Stimulated activated CD8-positive, alpha-beta memory T cell treated with anti-CD3 and anti-CD28 coated beads, Interleukin-12 subunit alpha, Interleukin-12 subunit beta, amount 100 ng/mL, for 4 hours (primary cell): ENCODE results near the gene GAL3ST2.
"Not testable (repeated sequence)": the region's sequence is repeated elsewhere in the genome, so short reads cannot be mapped to it uniquely, and the experiment has no call there.

ENCODE experiments used
- DNase-seq: peaks from one replicate; pipeline ENCODE4 v3.0.0-alpha.2; 2020; ENCODE audit warnings: low read depth

The GAL3ST2 gene

DNA sequence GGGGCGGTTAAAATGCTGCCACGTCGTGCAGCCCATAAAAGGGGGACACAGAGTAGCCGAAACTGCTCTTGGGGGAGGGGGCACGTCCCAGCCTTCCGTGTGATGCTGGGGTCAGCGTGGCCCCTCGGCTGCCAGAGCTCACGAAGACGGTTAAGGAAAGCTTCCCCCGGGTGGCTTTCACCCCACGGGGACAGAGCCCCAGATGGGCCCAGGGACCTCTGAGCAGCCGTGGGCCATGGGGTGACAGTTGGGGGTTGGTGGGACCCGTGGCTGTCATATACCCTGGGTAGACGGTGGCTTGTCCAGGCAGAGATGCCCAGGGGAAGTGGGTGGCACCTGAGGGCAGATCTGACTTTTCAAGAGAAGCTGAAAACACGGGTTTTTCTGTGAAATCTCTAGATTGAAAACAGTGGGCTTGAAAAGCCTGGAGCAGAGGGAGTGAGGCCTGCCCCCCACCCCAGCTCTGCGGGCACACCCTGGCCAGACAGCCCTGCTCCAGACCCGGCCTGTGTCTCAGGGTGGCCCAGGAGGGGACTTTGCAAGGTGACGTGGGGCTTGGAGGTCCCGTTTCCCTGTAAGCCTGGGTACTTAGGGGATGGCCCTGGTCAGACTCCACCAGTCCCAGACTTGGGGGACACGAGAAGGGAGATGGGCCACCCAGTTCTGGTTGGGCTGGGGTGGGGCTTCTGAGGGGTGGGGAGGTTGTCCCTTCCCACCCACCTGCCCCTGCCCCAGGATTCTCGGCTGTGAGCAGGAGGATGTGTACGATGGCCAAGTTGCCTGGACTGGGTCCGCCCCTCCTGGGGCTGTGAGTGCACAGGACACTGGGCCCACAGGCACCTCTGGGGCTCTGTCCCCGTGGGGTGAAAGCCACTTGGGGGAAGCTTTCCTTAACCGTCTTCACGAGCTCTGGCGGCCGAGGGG lies 33.0 kb downstream of the GAL3ST2 start:
- no peak for DNase-seq

DNA sequence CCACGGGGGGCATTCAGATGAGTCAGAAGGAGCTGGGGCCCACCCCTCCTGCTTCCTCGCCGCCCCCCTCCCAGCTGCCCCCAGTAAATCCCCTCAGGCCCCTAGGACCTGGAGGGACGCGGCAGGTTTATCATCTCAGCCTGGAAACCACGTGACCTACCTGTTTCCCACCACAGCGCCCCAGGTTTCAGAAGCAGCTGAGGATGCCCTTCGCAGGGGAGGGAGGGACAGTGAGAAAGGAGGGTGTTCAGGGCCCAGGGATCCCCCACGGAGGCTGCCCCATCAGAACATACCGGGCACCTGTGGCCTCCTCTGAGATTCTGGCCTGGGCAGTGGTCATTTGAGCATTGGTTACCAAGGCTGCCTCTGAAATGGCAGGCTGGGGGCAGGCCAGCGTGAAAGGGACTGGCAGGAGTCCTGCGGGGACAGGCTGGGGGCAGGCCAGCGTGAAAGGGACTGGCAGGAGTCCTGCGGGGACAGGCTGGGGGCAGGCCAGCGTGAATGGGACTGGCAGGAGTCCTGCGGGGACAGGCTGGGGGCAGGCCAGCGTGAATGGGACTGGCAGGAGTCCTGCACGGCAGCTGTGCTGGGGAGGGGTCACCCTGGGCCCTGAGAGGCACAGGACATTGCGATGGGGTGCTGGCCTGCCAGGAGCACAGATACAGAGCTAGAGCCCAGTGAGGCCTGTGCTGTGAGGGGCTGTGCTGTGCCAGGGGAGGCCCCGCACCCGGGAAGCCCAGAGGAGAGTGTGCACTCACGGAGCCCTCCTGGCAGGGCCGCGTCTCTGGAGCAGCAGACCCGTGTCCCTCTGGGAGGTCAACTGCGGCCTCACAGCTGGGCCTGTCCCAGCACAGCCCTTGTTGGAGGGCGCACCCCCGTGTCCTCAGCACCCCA lies 33.9 kb downstream of the GAL3ST2 start:
- DNase-seq: no peak

DNA sequence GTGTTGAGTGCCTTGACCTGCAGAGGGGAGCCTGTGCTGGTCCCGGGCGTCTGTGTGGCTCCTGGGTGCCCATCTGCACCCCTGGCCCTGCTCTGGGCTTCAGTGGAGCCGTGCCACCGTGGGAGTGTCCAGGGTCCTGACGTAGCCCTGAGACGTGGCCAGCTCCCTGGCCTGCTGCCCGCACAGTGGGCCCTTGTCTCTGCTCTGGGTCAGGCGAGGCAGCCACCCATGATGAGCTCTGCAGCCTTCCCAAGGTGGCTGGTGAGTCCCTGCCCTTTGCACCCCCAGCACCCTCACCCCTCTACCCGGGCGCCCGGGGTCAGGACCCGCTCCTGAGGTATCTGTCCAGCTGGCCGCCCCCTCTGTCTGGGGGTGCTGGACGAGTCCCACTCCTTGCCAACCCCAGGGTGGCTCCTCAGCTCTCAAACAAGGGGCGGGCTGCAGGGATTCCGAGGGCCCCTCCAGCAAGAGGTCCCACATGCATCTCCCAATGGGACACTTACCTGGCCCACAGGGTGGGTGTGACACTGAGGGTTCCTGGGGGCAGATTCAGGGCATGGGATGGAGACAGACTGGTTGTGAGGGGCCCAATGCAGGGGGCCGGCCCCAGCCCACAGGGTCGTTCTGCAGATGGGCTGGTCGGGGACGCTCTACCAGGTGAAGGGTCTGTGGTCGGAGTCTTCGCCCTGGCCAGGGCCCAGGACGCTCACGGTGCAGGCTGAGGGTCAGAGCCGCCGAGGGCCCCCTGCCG lies 34.8 kb downstream of the GAL3ST2 start:
- DNase-seq: no peak

DNA sequence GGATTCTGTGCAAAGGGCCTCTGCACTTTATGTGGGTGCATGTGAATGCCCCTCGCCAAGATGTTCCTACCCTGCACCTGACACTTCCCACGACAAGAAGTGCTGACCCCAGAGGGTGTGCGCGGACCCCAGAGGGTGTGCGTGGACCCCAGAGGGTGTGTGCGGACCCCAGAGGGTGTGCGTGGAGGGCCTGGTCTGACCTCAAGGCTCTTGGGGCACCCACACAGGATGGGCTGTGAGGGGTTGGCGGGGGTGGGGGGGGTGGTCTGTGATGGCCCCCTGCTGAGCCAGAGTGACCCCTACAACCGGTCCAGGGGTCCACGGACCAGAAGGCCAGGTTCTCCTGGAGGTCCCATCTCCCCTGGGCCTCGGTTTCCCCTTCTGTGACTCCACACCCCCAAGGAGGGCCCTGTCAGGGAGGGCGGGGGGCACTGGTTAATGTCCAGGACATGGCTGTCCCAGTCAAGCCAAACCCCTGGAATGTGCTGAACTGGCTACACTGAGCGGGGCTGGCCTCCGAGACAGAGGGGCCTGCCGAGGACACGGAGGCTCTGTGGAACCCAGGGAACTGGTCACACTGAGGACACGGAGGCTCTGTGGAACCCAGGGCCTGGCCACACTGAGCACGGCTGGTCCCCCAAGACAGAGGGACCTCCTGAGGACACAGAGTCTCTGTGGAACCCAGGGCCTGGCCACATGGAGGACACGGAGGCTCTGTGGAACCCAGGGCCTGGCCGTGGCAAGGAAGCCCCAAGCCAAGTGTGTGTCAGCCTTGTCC lies 35.5 kb downstream of the GAL3ST2 start:
- DNase-seq: no peak

DNA sequence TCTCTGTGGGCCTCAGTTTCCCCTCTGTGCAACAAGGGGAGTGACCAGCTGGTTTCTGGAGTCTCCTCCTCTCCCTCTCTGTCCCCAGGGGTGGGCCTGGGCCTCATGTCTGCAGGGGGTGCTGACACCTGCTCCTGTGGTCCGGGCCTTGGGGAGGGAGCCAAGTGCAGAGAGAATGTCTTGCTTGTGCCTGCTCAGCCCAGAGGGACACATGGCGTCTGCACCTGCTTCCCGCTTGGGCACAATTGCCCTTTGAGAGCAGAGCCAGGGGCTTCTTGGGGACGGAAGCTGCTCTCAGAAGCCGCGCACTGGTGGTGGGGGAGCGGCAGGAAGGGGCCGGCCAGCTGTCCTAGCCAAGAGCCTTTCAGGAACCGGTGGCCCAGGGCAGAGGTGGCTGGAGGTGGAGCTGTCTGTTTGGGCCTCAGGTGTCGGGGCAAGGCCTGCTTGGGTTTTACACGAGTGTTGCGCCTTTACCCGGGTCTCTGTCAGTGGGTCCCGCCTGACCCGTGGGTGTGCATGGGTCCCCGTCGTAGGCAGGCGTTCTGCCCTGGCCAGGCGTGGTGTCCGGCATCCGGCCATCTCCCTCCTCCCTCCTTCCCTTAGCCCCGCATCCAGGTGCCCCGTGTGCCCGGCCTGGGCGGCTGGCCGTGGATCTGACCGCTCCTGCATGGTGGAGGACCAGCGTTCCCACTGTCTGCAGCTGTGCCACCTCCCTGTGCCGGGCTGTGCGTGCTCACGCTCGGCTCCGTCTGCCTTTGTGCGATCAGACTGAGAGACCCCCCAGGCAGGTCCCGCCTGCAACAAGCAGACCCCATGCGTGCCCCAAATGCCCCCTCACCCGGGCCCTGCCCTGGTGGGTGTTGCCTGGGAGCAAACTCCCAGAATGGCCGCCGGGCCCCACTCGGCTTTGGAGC lies 36.4 kb downstream of the GAL3ST2 start:
- no peak for DNase-seq

DNA sequence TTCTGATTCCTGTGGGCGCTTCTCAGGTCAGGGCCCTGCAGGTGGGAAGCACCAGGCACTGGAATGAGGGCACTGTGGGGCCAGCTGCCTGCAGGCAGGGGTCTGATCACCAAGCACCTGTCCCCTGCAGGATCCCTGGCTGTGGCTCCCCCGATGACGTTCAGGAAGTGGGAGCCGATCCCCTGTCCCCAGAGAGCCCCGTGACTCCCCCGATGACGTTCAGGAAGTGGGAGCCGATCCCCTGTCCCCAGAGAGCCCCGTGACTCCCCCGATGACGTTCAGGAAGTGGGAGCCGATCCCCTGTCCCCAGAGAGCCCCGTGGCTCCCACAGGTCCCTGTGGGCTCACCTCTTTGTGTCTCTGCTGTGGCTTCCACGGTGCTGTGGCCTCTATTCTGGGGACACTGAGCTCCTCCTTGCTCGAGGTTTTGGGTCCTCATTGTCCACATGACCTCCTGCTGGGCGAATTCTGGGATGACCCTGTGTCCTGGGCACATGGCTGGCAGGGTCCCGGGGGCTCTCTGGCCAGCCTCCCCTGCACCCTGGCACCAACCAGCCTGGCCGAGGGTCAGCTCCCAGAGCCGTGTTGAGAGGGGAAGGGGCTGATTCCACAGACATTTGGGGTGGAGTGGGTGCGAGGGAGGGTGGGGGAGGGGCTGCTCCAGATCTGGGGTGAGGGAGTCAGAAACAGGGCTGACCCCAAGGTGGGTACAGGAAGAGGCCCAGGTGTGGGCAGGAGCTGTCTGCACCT lies 37.2 kb downstream of the GAL3ST2 start:
- no peak for DNase-seq

DNA sequence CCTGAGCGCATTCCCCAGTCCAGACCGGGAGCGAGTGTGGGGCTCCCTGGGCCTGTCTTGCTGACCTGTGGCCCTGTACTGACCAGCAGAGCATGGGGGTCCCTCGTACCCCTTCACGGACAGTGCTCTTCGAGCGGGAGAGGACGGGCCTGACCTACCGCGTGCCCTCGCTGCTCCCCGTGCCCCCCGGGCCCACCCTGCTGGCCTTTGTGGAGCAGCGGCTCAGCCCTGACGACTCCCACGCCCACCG lies 37.7 kb downstream of the GAL3ST2 start:
- DNase-seq: no peak

DNA sequence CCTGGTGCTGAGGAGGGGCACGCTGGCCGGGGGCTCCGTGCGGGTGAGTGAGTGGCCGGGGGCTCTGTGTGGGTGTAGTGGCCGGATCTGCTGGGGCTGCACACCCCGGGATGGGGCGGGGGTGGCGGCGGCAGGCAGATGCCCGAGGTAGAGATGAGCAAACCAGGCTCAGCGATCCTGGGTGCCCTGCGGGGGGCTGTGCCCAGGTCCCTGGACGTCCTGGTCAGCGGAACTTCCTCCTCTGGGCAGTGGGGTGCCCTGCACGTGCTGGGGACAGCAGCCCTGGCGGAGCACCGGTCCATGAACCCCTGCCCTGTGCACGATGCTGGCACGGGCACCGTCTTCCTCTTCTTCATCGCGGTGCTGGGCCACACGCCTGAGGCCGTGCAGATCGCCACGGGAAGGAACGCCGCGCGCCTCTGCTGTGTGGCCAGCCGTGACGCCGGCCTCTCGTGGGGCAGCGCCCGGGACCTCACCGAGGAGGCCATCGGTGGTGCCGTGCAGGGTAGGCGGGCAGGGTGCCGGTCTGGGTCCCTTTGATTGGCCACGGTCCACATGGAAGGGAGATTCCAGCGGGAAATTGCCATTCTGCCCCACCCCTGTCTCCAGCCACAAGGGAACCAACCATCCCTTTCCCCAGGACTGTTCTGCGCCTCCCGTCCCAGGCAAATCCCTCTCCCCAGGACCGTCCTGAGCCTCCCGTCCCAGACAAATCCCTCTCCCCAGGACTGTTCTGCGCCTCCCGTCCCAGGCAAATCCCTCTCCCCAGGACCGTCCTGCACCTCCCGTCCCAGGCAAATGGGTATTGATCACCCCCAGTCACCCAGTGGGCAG lies 38.2 kb downstream of the GAL3ST2 start:
- DNase-seq: no peak

DNA sequence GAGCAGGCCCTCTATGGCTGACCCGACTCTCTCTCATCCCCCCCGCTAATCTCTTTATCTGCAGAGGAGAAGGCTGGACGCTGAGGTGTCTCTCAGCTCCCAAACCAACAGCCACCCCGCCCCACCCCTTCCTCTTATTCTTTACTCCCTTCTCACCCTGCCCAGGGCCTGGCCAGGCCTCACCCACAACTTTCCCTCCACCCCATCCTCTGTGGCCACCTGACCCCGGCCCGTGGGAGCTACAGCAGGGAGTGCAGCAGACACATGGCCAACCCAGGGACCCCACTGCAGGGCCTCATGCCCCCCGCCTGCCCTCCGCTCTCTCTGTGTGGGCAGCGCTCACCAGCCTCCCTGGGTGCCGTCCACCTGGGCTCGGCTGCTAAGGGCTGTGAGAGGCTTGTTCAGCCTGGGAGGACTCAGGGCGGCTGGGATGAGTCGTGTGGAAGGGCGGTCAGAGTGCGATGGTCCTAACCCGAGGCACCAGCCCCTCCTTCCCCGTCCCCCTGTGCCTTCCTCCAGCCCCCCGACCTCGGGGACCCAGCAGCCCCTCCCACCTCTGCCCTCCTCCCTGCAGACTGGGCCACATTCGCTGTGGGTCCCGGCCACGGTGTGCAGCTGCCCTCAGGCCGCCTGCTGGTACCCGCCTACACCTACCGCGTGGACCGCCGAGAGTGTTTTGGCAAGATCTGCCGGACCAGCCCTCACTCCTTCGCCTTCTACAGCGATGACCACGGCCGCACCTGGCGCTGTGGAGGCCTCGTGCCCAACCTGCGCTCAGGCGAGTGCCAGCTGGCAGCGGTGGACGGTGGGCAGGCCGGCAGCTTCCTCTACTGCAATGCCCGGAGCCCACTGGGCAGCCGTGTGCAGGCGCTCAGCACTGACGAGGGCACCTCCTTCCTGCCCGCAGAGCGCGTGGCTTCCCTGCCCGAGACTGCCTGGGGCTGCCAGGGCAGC lies 39.1 kb downstream of the GAL3ST2 start:
- DNase-seq: no peak

DNA sequence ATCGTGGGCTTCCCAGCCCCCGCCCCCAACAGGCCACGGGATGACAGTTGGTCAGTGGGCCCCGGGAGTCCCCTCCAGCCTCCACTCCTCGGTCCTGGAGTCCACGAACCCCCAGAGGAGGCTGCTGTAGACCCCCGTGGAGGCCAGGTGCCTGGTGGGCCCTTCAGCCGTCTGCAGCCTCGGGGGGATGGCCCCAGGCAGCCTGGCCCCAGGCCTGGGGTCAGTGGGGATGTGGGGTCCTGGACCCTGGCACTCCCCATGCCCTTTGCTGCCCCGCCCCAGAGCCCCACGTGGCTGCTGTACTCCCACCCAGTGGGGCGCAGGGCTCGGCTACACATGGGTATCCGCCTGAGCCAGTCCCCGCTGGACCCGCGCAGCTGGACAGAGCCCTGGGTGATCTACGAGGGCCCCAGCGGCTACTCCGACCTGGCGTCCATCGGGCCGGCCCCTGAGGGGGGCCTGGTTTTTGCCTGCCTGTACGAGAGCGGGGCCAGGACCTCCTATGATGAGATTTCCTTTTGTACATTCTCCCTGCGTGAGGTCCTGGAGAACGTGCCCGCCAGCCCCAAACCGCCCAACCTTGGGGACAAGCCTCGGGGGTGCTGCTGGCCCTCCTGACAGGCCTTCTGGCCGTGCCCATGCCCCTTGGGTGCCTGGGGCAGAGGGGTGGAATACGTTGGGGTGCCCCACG lies 40.0 kb downstream of the GAL3ST2 start:
- DNase-seq: no peak

DNA sequence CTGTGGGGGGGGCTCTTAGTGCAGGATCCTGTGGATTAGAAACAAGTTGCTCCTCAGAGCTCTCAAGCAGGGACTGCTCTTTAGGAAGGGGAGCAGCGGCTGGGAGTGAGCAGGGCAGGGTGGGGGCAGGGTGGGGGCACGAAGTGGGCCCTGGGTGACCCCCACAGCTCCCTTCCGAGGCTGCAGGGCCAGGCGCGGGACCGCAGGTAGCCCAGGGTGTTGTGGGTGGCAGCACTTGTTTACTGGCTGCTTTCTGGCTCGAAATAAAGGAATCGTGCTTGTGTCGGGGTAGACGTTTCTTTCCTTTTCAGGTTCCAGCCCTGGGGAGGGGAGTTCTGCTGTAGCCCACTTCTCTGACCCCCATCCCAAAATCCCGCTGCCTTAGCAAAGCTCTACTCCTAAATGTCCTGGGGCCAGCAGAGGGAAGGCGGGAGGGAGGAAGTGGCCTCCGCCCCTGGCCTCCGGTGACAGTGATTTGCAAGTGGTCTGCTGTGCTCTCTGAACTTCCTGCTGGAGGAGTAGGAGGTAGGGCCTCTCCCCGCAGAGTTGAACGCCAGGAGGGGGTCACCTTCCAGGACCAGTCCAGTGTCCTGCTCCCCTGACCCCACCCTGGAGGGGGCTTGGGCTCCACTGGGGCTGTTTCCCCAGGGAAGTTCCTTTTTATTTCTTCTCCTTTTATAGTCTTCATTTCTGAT lies 40.7 kb downstream of the GAL3ST2 start:
- DNase-seq: no peak

DNA sequence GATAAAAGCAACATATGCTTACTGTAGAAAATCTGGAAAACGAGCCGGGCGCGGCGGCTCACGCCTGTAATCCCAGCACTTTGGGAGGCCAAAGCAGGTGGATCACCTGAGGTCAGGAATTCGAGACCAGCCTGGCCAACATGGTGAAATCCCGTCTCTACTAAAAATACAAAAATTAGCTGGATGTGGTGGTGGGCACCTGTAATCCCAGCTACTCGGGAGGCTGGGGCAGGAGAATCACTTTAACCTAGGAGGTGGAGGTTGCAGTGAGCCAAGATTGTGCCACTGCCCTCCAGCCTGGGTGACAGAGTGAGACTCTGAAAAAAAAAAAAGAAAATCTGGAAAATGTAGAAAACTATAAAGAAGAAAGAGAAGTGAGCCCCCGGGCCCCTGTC lies 41.2 kb downstream of the GAL3ST2 start:
- not testable (repeated sequence) for DNase-seq

DNA sequence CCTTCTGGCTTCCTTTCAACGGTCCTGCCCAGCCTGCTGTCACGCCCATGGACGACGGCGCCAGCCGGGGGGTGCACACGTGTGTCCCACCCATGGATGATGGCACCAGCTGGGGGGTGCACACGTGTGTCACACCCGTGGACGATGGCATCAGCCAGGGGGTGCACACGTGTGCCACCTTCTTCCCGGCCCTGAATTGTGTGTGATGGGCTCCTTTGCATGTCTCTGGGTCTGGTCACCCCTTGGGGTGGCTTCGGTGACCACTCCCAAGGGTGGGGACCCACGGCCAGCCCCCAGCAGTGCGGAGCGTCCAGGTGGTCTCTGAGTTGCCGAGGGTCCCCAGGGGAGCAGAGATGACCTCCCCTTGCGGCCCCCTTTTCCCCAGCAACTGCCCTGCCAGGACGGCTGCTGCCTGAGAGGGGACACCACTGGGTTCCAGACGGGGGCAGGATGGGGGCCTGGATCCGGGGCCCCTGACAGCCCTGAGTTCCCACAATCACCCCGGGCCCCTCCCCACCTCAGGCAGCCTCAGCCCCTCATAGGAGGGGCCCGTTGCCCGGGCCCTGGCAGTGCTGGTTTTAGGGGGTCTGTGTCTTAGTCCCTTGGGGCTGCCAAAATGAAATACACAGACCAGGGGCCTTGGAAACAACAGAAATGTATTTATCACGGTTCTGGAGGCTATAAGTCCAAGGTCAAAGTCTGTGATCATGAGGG lies 41.8 kb downstream of the GAL3ST2 start:
- DNase-seq: no peak

DNA sequence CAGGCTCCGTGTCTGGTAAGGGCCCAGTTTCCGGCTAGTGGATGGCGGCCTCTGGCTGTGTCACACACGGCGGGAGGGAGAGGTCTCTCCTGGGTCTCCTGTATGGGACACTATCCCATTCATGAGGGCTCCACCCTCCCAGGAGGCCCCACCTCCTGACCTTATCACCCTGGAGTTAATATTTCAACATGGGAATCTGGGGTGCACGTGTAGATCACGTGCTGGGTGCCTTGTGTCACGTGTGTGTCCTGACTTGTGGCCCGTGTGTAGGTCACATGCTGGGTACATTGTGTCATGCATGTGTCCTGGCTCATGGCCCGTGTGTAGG lies 42.3 kb downstream of the GAL3ST2 start:
- DNase-seq: no peak

DNA sequence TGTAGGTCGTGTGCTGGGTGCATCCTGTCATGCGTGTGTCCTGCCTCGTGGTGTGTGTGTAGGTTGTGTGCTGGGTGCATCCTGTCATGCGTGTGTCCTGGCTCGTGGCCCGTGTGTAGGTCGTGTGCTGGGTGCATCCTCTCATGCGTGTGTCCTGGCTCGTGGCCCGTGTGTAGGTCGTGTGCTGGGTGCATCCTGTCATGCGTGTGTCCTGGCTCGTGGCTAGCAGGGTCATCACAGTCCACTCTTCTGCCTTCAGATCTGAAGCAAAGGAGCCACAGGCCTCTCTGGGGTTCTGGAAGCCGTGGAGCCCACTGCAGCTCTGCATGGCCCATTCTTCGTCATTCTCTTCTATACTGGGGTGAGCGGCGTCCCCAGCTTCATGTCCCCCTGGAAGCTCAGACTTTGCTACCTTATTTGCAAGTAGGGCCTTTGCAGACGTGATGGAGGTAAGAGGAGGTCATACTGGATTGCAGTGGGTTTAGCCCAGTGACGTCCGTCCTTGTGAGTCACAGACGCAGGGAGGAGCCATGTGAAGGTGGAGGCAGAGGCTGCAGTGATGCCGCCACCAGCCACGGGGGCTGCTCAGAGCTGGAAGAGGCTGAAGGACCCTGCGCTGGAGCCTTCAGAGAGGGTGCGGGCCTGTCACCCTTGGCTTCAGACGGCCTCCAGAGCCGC lies 43.5 kb downstream of the GAL3ST2 start:
- not testable (repeated sequence) for DNase-seq
